Stomach smooth muscle (tissue), 2 donors: Measurements from ENCODE around the gene SLC39A1.
A peak's percentile ranks its signal among the peaks of the same experiment; 100 is the strongest.

Source experiments
- H3K27ac ChIP-seq: one replicate; pipeline ENCODE4 v1.7.0; 2013; ENCODE audit warnings: mild to moderate bottlenecking, low read length, inconsistent platforms
- H3K27me3 ChIP-seq, 2 donors: one replicate each; pipeline ENCODE4 v1.7.0; 2013; ENCODE audit warnings: low read length in 2 of 2; ENCODE audit not compliant: insufficient read depth in 2 of 2, control insufficient read depth in 1 of 2
- H3K36me3 ChIP-seq, 2 donors: one replicate each; pipeline ENCODE4 v1.7.0; 2013; ENCODE audit warnings: low read length in 2 of 2; ENCODE audit not compliant: control insufficient read depth in 2 of 2, insufficient read depth in 2 of 2
- H3K4me1 ChIP-seq: one replicate; pipeline ENCODE4 v1.7.0; 2013; ENCODE audit warnings: low read length; ENCODE audit not compliant: control insufficient read depth, insufficient read depth
- H3K4me3 ChIP-seq, 2 donors: one replicate each; pipeline ENCODE4 v1.7.0; 2013; ENCODE audit warnings: low read length in 2 of 2
- H3K9ac ChIP-seq, 2 donors: one replicate each; pipeline ENCODE4 v1.7.0; 2013; ENCODE audit warnings: low read length in 2 of 2, mild to moderate bottlenecking in 1 of 2
- H3K9me3 ChIP-seq, 2 donors: one replicate each; pipeline ENCODE4 v1.7.0; 2013; ENCODE audit warnings: low read length in 2 of 2; ENCODE audit not compliant: control insufficient read depth in 2 of 2
- donor health status: healthy.
- donor health status: Pancreatic carcinoma.

SLC39A1 gene

GRCh38 chr1:153961421-153961820 lies 1.9 kb downstream of the SLC39A1 start:
- Histone ChIP-seq H3K27ac (peak overlapping the region; percentile 87), H3K4me1 (peaks cover 53% of the 10 kb centered on the region), H3K9ac (peak overlapping the region in 1 of 2 donors; percentile 42), H3K9me3 (no peaks in the 10 kb centered on the region), H3K27me3 (no peaks in the 10 kb centered on the region), H3K4me3 (peak overlapping the region; percentile 88 to 93), H3K36me3 (peaks cover 12 to 15% of the 10 kb centered on the region in 2 donors)

- peaks cover 62% of the 10 kb centered on the region for H3K4me1 ChIP-seq
- H3K27me3 ChIP-seq: no peaks in the 10 kb centered on the region
- H3K9ac ChIP-seq: no peak overlapping the region
- H3K9me3 ChIP-seq: no peaks in the 10 kb centered on the region
- no peak overlapping the region for H3K4me3 ChIP-seq
- H3K27ac ChIP-seq: peak overlapping the region; percentile 77
- H3K36me3 ChIP-seq: peaks cover 12 to 15% of the 10 kb centered on the region in 2 donors
These were observed 3.1 kb downstream of the SLC39A1 start for GRCh38 chr1:153960206-153960605.

DNA sequence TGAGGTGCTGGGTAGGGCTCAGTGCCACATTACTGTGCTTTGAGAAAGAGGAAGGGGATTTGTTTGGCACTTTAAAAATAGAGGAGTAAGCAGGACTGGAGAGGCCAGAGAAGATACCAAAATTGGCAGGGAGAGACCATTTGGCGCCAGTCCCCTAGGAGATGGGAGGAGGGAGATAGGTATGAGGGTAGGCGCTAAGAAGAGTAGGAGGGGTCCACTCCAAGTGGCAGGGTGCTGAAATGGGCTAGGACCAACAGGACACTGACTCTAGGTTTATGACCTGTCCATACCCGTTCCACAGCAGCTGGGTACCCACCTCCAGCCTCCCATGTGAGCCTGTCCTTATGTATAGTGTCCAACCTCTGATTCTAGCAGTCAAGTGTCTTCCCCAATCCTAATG lies 3.9 kb downstream of the SLC39A1 start:
- peak overlapping the region; percentile 13 to 85 for H3K9ac ChIP-seq
- H3K27me3 ChIP-seq: no peaks in the 10 kb centered on the region
- peaks cover 64% of the 10 kb centered on the region for H3K4me1 ChIP-seq
- no peaks in the 10 kb centered on the region for H3K9me3 ChIP-seq
- peak overlapping the region in 1 of 2 donors; percentile 95 for H3K4me3 ChIP-seq
- H3K36me3 ChIP-seq: peaks cover 12 to 19% of the 10 kb centered on the region in 2 donors
- H3K27ac ChIP-seq: peak overlapping the region; percentile 77

DNA sequence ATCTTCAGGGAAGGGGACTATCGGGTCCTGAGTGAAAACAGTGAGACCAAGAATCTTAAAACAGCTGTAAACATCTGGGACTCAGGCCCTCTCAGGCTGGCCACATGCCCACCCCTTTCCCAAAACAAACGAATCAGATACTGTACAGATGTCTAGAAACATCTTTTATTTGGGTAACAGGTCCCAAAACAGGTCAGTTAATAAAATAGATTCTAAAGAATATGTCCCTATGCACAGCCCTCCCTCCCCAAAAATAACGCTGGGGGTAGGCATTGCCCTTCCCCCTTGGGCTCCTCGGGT lies 4.4 kb downstream of the SLC39A1 start:
- no peaks in the 10 kb centered on the region for H3K27me3 ChIP-seq
- peak overlapping the region; percentile 51 to 85 for H3K9ac ChIP-seq
- H3K4me1 ChIP-seq: peaks cover 60% of the 10 kb centered on the region
- peak overlapping the region; percentile 77 for H3K27ac ChIP-seq
- H3K9me3 ChIP-seq: no peaks in the 10 kb centered on the region
- peak overlapping the region; percentile 86 to 95 for H3K4me3 ChIP-seq
- H3K36me3 ChIP-seq: peaks cover 16 to 23% of the 10 kb centered on the region in 2 donors

DNA sequence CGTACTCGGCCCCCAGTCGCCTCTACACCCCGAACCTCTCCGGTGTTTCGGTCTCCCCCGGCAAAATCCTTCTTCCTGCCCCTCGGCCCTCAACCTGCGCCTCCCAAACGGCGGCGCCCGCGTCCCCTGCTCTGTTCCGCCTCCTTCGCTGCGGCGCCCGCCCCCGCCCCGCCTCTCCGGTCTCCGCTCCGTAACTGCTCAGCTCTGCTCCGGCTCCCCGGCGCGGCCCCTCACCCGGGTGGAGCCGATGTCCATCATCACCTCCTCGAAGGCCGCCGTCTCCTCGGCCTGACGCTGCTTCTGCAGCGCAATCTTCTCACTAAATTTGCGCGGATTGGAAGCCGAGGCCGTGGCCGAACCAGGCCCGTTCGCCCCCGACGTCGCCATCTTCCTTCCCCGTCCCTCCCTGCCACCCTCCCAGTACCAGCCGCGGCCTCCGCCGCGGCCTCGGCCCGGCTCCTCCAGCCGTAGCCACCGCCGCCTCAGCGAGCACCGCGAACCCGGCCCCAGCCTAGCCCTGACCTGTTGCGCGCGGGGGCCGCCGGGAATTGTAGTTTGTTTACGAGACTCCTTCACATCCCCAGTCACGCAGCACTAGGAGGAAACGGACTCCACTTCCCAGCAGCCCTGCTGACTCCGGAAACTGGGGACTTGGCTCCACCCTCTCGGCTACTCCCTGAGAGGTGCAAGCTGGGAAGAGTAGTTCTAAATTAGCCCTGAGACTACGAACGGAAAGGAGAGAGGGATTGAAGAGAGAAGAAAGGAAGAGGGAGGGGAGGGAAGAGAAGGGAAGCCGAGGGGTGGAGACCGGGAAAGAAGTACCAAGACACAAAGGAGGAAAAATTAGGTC lies 5.0 kb downstream of the SLC39A1 start, which contains the start of gene CRTC2:
TSS of gene CRTC2 (minus strand) at position 502 of the 850 bp plus-strand sequence. CDS start at position 387, 115 bp downstream.
- Histone ChIP-seq H3K9ac (peak within 1 kb of the TSS; percentile 85 to 88), H3K27ac (peak within 1 kb of the TSS; percentile 77), H3K4me3 (peak within 1 kb of the TSS; percentile 86 to 95), H3K36me3 (peaks cover 22 to 26% of the 10 kb centered on the region in 2 donors), H3K9me3 (no peaks in the 10 kb centered on the region), H3K27me3 (no peaks in the 10 kb centered on the region), H3K4me1 (peaks cover 60% of the 10 kb centered on the region)

DNA sequence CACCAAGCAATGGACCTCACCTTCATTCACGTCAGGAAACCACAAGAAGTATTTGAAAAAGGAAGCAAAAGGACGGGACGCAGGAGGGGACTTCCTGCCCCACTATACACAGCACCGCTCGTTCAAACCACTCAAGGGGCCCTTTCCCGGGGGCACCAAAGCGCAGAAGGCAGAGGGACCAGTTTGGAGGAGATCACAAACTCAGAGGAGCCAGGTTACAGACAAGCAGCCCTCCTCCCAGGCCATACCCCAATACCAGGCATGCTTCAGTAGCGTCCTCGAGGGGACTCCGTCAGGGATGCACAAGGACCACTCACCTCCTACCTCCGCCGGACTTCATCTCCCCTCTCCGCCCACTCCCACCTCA lies 5.6 kb downstream of the SLC39A1 start:
- Histone ChIP-seq H3K4me3 (peak overlapping the region; percentile 86 to 95), H3K27me3 (no peaks in the 10 kb centered on the region), H3K27ac (peak overlapping the region; percentile 77), H3K9me3 (no peaks in the 10 kb centered on the region), H3K9ac (peak overlapping the region; percentile 85 to 88), H3K4me1 (peaks cover 56% of the 10 kb centered on the region), H3K36me3 (peaks cover 22 to 26% of the 10 kb centered on the region in 2 donors)

DNA sequence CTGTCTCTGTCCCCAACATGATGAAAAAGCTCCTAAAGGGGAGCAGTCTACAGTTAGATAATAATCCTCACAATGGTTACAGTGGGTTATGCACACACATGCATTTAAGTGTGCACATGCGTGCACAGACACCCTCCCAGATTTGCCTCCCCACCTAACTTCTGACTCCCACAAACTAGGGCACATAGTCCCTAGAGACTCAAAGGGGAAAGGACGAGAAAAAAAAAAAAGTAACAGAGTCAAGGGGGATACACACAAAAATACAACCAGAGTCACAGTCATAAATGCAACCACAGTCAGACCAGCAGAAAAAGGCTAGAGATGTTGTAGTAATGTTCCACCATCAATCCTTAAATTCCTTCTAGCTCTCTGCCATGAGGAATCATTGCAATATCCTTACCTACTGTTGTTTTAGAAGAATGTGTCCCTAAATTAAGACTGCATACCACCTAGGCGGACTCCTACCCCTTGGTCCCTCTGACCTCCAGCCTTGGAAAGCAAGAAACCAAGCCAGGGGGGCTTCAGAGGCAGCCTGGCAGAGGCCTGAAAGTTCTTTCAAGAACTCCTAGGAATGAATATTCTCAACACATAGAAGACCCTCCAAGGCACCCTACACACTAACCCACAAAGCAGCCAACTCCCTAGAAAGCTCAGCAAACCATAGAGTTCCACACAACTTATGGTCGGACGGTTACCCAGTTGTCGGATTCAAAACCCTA lies 6.2 kb downstream of the SLC39A1 start:
- Histone ChIP-seq H3K4me3 (peak overlapping the region; percentile 86 to 95), H3K9me3 (no peaks in the 10 kb centered on the region), H3K4me1 (peaks cover 50% of the 10 kb centered on the region), H3K36me3 (peaks cover 27 to 32% of the 10 kb centered on the region in 2 donors), H3K27me3 (no peaks in the 10 kb centered on the region), H3K9ac (peak overlapping the region; percentile 85 to 88), H3K27ac (peak overlapping the region; percentile 77)

- Histone ChIP-seq H3K4me3 (no peak overlapping the region), H3K9ac (no peak overlapping the region), H3K4me1 (peaks cover 35% of the 10 kb centered on the region), H3K9me3 (no peaks in the 10 kb centered on the region), H3K36me3 (peaks cover 34 to 42% of the 10 kb centered on the region in 2 donors), H3K27ac (no peak overlapping the region), H3K27me3 (no peaks in the 10 kb centered on the region)
These were observed 8.5 kb downstream of the SLC39A1 start for GRCh38 chr1:153954826-153955225.

GRCh38 chr1:153953859-153954365 lies 9.4 kb downstream of the SLC39A1 start:
- Histone ChIP-seq H3K36me3 (peaks cover 39 to 43% of the 10 kb centered on the region in 2 donors), H3K9ac (no peak overlapping the region), H3K27me3 (no peaks in the 10 kb centered on the region), H3K4me3 (no peak overlapping the region), H3K9me3 (no peaks in the 10 kb centered on the region), H3K27ac (no peak overlapping the region), H3K4me1 (peaks cover 29% of the 10 kb centered on the region)

- H3K27ac ChIP-seq: no peak overlapping the region
- H3K27me3 ChIP-seq: no peaks in the 10 kb centered on the region
- peaks cover 49 to 54% of the 10 kb centered on the region in 2 donors for H3K36me3 ChIP-seq
- H3K9ac ChIP-seq: no peak overlapping the region
- no peak overlapping the region for H3K4me3 ChIP-seq
- H3K4me1 ChIP-seq: peaks cover 20% of the 10 kb centered on the region
- no peaks in the 10 kb centered on the region for H3K9me3 ChIP-seq
These were observed 11.5 kb downstream of the SLC39A1 start for GRCh38 chr1:153951801-153952200.
